GM12891 (cell line): ENCODE measurements around the gene TBC1D4.

Experiments used
- POLR2A ChIP-seq: IDR thresholded peaks from 2 replicates; pipeline ENCODE4 v1.6.1; 2011; ENCODE audit warnings: low read depth, low read length, control low read depth
- POLR2AphosphoS5 ChIP-seq: IDR thresholded peaks from 2 replicates; pipeline ENCODE4 v1.6.1; 2011; ENCODE audit warnings: low read depth, low read length, control low read depth

DNA sequence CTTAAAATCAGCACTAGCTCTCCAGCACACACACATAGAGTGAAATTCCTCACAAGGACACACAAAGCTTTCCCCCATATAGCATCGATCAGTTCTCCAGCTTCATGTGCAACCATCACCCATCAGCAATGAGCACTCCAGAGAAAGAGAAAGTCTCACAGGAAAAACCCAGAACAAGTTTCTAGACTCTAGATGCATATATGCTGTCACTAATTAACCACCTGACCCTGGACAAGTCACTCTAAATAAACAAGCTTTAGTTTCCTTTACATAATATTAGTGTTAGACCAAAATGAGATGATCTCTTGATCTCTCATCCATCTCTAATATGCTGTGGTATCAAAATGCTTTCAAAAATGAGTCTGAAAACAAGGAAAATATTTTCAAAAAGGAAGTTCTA lies 81.2 kb downstream of the TBC1D4 start:
- no peak for TF ChIP-seq POLR2A
- no peak for TF ChIP-seq POLR2AphosphoS5
